ENCODE results near the gene GPR158.

Gene GPR158

GRCh38 chr10:25561758-25562157 is 387.0 kb downstream of the GPR158 start:
- Histone ChIP-seq H3K4me3 (ENCODE audit: insufficient read depth, low read length, poor library complexity, severe bottlenecking) (no peak overlapping the region), H3K4me2 (ENCODE audit: low read depth, low read length, poor library complexity, severe bottlenecking) (no peak overlapping the region), H3F3A (ENCODE audit: insufficient read depth) (no peaks in the 10 kb centered on the region), H3K27ac (ENCODE audit: low read depth, low read length) (no peak overlapping the region), H4K20me1 (ENCODE audit: low read depth, low read length) (no peaks in the 10 kb centered on the region), H3K9ac (ENCODE audit: low read length) (no peak overlapping the region), H2AFZ (ENCODE audit: low read depth, low read length, severe bottlenecking) (no peak overlapping the region), H3K27me3 (ENCODE audit: low read length) (no peaks in the 10 kb centered on the region), H3K9me2 (replicated peaks; ENCODE audit: insufficient read depth, low read length) (no peaks in the 10 kb centered on the region), H3K36me3 (ENCODE audit: low read length) (no peaks in the 10 kb centered on the region), H3K9me3 (ENCODE audit: insufficient read depth, low read length) (no peaks in the 10 kb centered on the region), H3K79me2 (ENCODE audit: insufficient read depth, low read length) (no peaks in the 10 kb centered on the region)
- TF ChIP-seq EZH2phosphoT487 (conservative IDR thresholded peaks at IDR 0.05; ENCODE audit: low read length) (no peak), CTCF (IDR thresholded peaks at IDR 0.05; ENCODE audit: insufficient read depth, low read length, poor library complexity, severe bottlenecking) (no peak)

DNA sequence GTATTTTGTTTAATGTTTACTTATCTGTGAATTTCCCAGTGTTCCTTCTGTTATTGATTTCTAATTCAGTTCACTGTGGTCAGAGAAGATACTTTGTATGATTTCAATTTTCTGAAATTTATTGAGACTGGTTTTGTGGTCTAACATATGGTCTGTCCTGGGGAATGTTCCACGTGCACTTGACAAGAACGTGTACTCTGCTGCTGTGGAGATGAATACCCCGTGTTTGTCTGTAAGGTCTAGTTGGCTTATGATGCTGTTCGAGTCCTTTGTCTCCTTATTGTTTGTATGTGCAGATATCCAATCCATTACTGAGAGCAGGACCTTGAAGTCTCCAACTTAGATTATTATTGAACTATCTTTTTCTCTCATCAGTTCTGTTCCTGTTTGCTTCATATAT is 387.7 kb downstream of the GPR158 start:
- Histone ChIP-seq H3K9me2 (replicated peaks; ENCODE audit: insufficient read depth, low read length) (no peaks in the 10 kb centered on the region), H3K79me2 (ENCODE audit: insufficient read depth, low read length) (no peaks in the 10 kb centered on the region), H3K4me2 (ENCODE audit: low read depth, low read length, poor library complexity, severe bottlenecking) (no peak overlapping the region), H3K9ac (ENCODE audit: low read length) (no peak overlapping the region), H3K9me3 (ENCODE audit: insufficient read depth, low read length) (no peaks in the 10 kb centered on the region), H3F3A (ENCODE audit: insufficient read depth) (no peaks in the 10 kb centered on the region), H2AFZ (ENCODE audit: low read depth, low read length, severe bottlenecking) (no peak overlapping the region), H3K4me3 (ENCODE audit: insufficient read depth, low read length, poor library complexity, severe bottlenecking) (no peak overlapping the region), H3K27ac (ENCODE audit: low read depth, low read length) (no peak overlapping the region), H4K20me1 (ENCODE audit: low read depth, low read length) (no peaks in the 10 kb centered on the region), H3K27me3 (ENCODE audit: low read length) (no peaks in the 10 kb centered on the region), H3K36me3 (ENCODE audit: low read length) (no peaks in the 10 kb centered on the region)
- TF ChIP-seq EZH2phosphoT487 (conservative IDR thresholded peaks at IDR 0.05; ENCODE audit: low read length) = no peak
- TF ChIP-seq CTCF (IDR thresholded peaks at IDR 0.05; ENCODE audit: insufficient read depth, low read length, poor library complexity, severe bottlenecking) = no peak

GRCh38 chr10:25564351-25564750 is 389.6 kb downstream of the GPR158 start:
- Histone ChIP-seq H2AFZ (ENCODE audit: low read depth, low read length, severe bottlenecking) (no peak overlapping the region), H3K9me2 (replicated peaks; ENCODE audit: insufficient read depth, low read length) (no peaks in the 10 kb centered on the region), H3F3A (ENCODE audit: insufficient read depth) (no peaks in the 10 kb centered on the region), H3K79me2 (ENCODE audit: insufficient read depth, low read length) (no peaks in the 10 kb centered on the region), H3K36me3 (ENCODE audit: low read length) (no peaks in the 10 kb centered on the region), H3K4me3 (ENCODE audit: insufficient read depth, low read length, poor library complexity, severe bottlenecking) (no peak overlapping the region), H3K27ac (ENCODE audit: low read depth, low read length) (no peak overlapping the region), H3K27me3 (ENCODE audit: low read length) (no peaks in the 10 kb centered on the region), H3K9me3 (ENCODE audit: insufficient read depth, low read length) (no peaks in the 10 kb centered on the region), H3K9ac (ENCODE audit: low read length) (no peak overlapping the region), H4K20me1 (ENCODE audit: low read depth, low read length) (no peaks in the 10 kb centered on the region), H3K4me2 (ENCODE audit: low read depth, low read length, poor library complexity, severe bottlenecking) (no peak overlapping the region)
- TF ChIP-seq EZH2phosphoT487 (conservative IDR thresholded peaks at IDR 0.05; ENCODE audit: low read length) = no peak

GRCh38 chr10:25565570-25565969 is 390.8 kb downstream of the GPR158 start:
- H4K20me1 ChIP-seq (ENCODE audit: low read depth, low read length) = no peaks in the 10 kb centered on the region
- no peak for TF ChIP-seq EZH2phosphoT487 (conservative IDR thresholded peaks at IDR 0.05; ENCODE audit: low read length)
- no peak for TF ChIP-seq CTCF (IDR thresholded peaks at IDR 0.05; ENCODE audit: insufficient read depth, low read length, poor library complexity, severe bottlenecking)
- H3K9me2 ChIP-seq (replicated peaks; ENCODE audit: insufficient read depth, low read length) = no peaks in the 10 kb centered on the region
- no peak overlapping the region for H3K9ac ChIP-seq (ENCODE audit: low read length)
- no peak overlapping the region for H3K4me2 ChIP-seq (ENCODE audit: low read depth, low read length, poor library complexity, severe bottlenecking)
- H3K36me3 ChIP-seq (ENCODE audit: low read length) = no peaks in the 10 kb centered on the region
- no peaks in the 10 kb centered on the region for H3F3A ChIP-seq (ENCODE audit: insufficient read depth)
- H3K79me2 ChIP-seq (ENCODE audit: insufficient read depth, low read length) = no peaks in the 10 kb centered on the region
- H2AFZ ChIP-seq (ENCODE audit: low read depth, low read length, severe bottlenecking) = no peak overlapping the region
- no peaks in the 10 kb centered on the region for H3K27me3 ChIP-seq (ENCODE audit: low read length)
- no peak overlapping the region for H3K27ac ChIP-seq (ENCODE audit: low read depth, low read length)
- no peak overlapping the region for H3K4me3 ChIP-seq (ENCODE audit: insufficient read depth, low read length, poor library complexity, severe bottlenecking)
- no peaks in the 10 kb centered on the region for H3K9me3 ChIP-seq (ENCODE audit: insufficient read depth, low read length)
